Type B pancreatic cell (in vitro differentiated cells): Measurements from ENCODE around the gene HDAC9. TPM values are rescaled to one million over a fixed set of nuclear protein-coding genes. Genes with fewer than 3 reads are reported as not detected.

Experiments
- DNase-seq: peaks from one replicate; pipeline ENCODE4 v3.0.0; 2021; ENCODE audit warnings: mixed read lengths; ENCODE audit not compliant: unreplicated experiment; ENCODE audit errors: extremely low spot score
- H3K27ac Mint-ChIP-seq: 2 replicates; pipeline ENCODE4 v1.8.0; 2021; ENCODE audit warnings: mild to moderate bottlenecking, mixed read lengths
- H3K27me3 Mint-ChIP-seq: 2 replicates; pipeline ENCODE4 v1.8.0; 2021; ENCODE audit warnings: mixed read lengths
- H3K36me3 Mint-ChIP-seq: 2 replicates; pipeline ENCODE4 v1.8.0; 2021; ENCODE audit warnings: mixed read lengths
- H3K4me1 Mint-ChIP-seq: one replicate; pipeline ENCODE4 v1.8.0; 2021; ENCODE audit warnings: mixed read lengths; ENCODE audit not compliant: unreplicated experiment
- H3K4me3 Mint-ChIP-seq: 2 replicates; pipeline ENCODE4 v1.8.0; 2021; ENCODE audit warnings: mild to moderate bottlenecking, mixed read lengths
- H3K9me3 Mint-ChIP-seq: 2 replicates; pipeline ENCODE4 v1.8.0; 2021; ENCODE audit warnings: mixed read lengths
- total RNA-seq: library from RNA; stranded (reverse); gene quantifications from 2 replicates; pipeline ENCODE4 v1.2.1, GENCODE V29; 2021; ENCODE audit warnings: low replicate concordance
- TF ChIP-seq, protein P1 (sequence below): fragments of 200-600 bp; sonication (generic); conservative IDR thresholded peaks from 2 replicates; pipeline ENCODE4 v1.5.0; 2021; ENCODE audit warnings: antibody characterized with exemption, mild to moderate bottlenecking

Gene HDAC9
- total RNA-seq, 1 donor from 2014 or later = 6.8 TPM

DNA sequence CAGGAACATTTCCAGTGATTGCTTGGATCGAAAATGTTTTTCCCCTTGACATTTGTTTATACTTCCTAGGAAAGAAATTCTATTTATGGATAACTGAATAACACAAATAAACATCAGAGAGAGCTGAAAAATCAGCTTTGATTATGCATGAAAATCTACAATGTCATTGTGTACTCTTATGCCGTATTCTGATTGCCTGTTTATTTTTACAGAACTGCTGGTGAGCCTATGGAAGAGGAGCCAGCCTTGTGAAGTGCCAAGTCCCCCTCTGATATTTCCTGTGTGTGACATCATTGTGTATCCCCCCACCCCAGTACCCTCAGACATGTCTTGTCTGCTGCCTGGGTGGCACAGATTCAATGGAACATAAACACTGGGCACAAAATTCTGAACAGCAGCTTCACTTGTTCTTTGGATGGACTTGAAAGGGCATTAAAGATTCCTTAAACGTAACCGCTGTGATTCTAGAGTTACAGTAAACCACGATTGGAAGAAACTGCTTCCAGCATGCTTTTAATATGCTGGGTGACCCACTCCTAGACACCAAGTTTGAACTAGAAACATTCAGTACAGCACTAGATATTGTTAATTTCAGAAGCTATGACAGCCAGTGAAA is 500.4 kb downstream of the HDAC9 start:
- Mint-ChIP-seq H3K9me3 (no peaks in the 10 kb centered on the region), H3K27ac (no peak overlapping the region), H3K4me1 (no peaks in the 10 kb centered on the region), H3K27me3 (no peaks in the 10 kb centered on the region), H3K36me3 (peaks cover 6% of the 10 kb centered on the region), H3K4me3 (no peak overlapping the region)
- TF ChIP-seq, protein P1, sequence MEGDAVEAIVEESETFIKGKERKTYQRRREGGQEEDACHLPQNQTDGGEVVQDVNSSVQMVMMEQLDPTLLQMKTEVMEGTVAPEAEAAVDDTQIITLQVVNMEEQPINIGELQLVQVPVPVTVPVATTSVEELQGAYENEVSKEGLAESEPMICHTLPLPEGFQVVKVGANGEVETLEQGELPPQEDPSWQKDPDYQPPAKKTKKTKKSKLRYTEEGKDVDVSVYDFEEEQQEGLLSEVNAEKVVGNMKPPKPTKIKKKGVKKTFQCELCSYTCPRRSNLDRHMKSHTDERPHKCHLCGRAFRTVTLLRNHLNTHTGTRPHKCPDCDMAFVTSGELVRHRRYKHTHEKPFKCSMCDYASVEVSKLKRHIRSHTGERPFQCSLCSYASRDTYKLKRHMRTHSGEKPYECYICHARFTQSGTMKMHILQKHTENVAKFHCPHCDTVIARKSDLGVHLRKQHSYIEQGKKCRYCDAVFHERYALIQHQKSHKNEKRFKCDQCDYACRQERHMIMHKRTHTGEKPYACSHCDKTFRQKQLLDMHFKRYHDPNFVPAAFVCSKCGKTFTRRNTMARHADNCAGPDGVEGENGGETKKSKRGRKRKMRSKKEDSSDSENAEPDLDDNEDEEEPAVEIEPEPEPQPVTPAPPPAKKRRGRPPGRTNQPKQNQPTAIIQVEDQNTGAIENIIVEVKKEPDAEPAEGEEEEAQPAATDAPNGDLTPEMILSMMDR = no peak
- no peak for DNase-seq

DNA sequence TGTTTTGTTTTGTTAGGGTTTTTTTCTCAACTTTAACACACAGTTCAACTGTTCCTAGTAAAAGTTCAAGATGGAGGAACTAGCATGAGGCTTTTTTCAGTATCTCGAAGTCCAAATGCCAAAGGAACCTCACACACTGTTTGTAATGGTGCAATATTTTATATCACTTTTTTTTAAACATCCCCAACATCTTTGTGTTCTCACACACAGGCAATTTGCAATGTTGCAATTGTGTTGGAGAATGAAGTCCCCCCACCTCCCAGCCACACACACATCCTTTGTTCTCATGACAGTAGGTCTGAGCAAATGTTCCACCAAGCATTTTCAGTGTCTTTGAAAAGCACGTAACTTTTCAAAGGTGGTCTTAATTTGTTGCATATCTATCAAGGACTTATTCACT is 501.0 kb downstream of the HDAC9 start:
- H3K27ac Mint-ChIP-seq = no peak overlapping the region
- no peak overlapping the region for H3K4me3 Mint-ChIP-seq
- DNase-seq = no peak
- no peaks in the 10 kb centered on the region for H3K4me1 Mint-ChIP-seq
- H3K9me3 Mint-ChIP-seq = no peaks in the 10 kb centered on the region
- peaks cover 6% of the 10 kb centered on the region for H3K36me3 Mint-ChIP-seq
- H3K27me3 Mint-ChIP-seq = no peaks in the 10 kb centered on the region
- TF ChIP-seq, protein P1 = no peak

DNA sequence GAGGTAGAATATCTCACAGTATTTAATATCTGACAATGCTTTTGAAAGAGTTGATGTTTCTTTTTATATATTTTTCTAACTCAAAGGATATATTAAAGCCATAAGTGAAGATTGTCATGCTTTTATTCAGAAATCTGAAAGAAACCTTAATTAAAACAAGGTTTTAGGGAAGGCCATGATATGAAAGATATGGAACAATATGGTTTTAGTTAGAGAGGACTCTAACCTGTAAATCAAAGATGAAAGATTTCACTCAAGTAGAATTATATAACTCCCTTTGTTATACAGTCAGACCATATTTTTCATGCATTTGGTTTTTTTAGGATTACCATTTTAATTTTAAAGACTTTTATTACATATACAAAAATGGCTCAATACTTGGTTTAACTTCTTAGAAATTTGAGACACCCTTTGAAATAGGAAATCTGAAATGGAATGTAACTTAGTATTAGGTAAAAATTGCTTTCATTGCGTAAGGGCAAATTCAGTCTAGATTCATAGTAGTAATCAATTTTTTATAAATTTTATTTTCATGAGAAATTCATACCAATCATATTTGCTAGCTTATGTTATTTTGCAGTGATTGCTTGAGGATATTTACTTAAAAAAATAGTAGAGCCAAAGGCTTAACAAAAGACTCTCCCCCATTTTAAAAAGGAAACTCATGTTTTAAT is 502.1 kb downstream of the HDAC9 start:
- H3K9me3 Mint-ChIP-seq = no peaks in the 10 kb centered on the region
- H3K27ac Mint-ChIP-seq = no peak overlapping the region
- no peak overlapping the region for H3K4me3 Mint-ChIP-seq
- TF ChIP-seq, protein P1 = no peak
- peaks cover 6% of the 10 kb centered on the region for H3K36me3 Mint-ChIP-seq
- no peaks in the 10 kb centered on the region for H3K27me3 Mint-ChIP-seq
- no peak for DNase-seq
- no peaks in the 10 kb centered on the region for H3K4me1 Mint-ChIP-seq

DNA sequence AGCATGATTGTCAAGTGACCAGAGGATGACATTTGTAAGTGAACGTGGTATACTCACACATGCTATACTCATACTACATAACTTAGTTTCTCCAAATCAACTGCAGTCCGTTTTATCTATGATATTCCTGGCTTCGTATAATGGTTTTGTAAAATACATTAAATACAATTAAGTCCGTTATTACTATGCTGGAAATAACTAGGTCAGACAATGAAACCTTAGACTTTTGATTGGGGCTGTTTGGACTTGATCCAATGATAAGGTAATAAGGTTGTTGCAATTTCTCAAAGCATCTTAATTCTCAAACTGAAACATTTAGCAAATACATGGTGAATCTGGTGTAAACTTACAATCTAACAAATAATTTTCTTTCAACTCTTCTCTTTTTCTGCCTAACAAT is 504.9 kb downstream of the HDAC9 start:
- Mint-ChIP-seq H3K27me3 (no peaks in the 10 kb centered on the region), H3K4me3 (no peak overlapping the region), H3K9me3 (no peaks in the 10 kb centered on the region), H3K4me1 (no peaks in the 10 kb centered on the region), H3K36me3 (peaks cover 6% of the 10 kb centered on the region), H3K27ac (no peak overlapping the region)
- TF ChIP-seq, protein P1 = no peak
- no peak for DNase-seq

DNA sequence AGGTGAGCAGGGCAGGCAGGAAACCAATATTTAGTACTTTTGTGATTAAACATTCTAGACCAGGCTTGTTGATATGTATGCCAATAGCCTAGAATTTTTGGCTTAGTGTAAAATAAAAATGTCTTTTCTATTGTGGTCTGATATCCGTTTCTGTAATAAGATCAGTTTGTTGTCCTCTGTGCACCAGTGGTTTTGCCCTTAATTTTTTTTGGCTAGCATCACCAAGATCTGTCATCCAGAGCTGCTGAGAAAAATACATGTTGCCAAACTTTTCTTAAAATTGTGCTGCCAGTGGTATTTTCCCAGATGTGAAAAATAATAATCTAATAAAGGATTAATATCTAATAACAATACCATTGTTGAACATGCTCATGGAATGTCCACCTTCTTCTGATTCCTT is 506.3 kb downstream of the HDAC9 start:
- no peaks in the 10 kb centered on the region for H3K4me1 Mint-ChIP-seq
- H3K4me3 Mint-ChIP-seq = no peak overlapping the region
- H3K27me3 Mint-ChIP-seq = no peaks in the 10 kb centered on the region
- H3K27ac Mint-ChIP-seq = no peak overlapping the region
- no peak for DNase-seq
- no peaks in the 10 kb centered on the region for H3K9me3 Mint-ChIP-seq
- TF ChIP-seq, protein P1 = no peak
- peaks cover 6% of the 10 kb centered on the region for H3K36me3 Mint-ChIP-seq
